K562 (cell line): ENCODE results near the gene ALS2CL. TPM values are rescaled to one million over a fixed set of nuclear protein-coding genes. Genes with fewer than 3 reads are reported as not detected.

Source experiments
- CBX2 ChIP-seq: fragments of 200-600 bp; sonication (generic); IDR thresholded peaks from one replicate; pipeline ENCODE4 v1.6.1; 2012; ENCODE audit warnings: mild to moderate bottlenecking, low read length, inconsistent platforms; ENCODE audit not compliant: insufficient read depth, poor library complexity, severe bottlenecking
- CREB5 ChIP-seq: fragments of 250-450 bp; sonication (Bioruptor Pico); IDR thresholded peaks from 2 replicates; pipeline ENCODE4 v1.5.0; 2020; ENCODE audit warnings: mild to moderate bottlenecking
- GTF3C2 ChIP-seq: IDR thresholded peaks from 3 replicates; pipeline ENCODE4 v1.6.1; 2011; ENCODE audit warnings: borderline replicate concordance, mild to moderate bottlenecking, moderate library complexity; ENCODE audit not compliant: insufficient read length; ENCODE audit errors: extremely low read depth
- HMGXB4 ChIP-seq: sonication (generic); formaldehyde crosslinking; IDR thresholded peaks from 2 replicates; pipeline ENCODE4 v1.8.1; 2023; ENCODE audit warnings: mild to moderate bottlenecking, missing genetic modification reagents
- NR3C1 ChIP-seq: sonication (generic); formaldehyde crosslinking; IDR thresholded peaks from 2 replicates; pipeline ENCODE4 v1.8.1; 2022; ENCODE audit warnings: missing genetic modification reagents
- PRPF4 ChIP-seq: fragments of 200-400 bp; formaldehyde crosslinking; IDR thresholded peaks from one replicate; pipeline ENCODE4 v1.6.1; 2017; ENCODE audit warnings: low read length, low read depth, mild to moderate bottlenecking; ENCODE audit not compliant: insufficient read depth, poor library complexity, severe bottlenecking
- ZFPM2 ChIP-seq: fragments of 250-450 bp; sonication (Bioruptor Pico); IDR thresholded peaks from 2 replicates; pipeline ENCODE4 v1.5.1; 2022; ENCODE audit warnings: mild to moderate bottlenecking
- ZNF707 ChIP-seq: fragments of 250-450 bp; sonication (Bioruptor Pico); conservative IDR thresholded peaks from 2 replicates; pipeline ENCODE4 v1.8.0; 2022; ENCODE audit warnings: inconsistent platforms, mild to moderate bottlenecking, moderate library complexity
- polyA plus RNA-seq, 8 experiments: library from polyadenylated mRNA; depleted of rRNA in 4 of 8; stranded (reverse) in 5 of 8; unstranded in 3 of 8; fragments of >200 nt; fragmentation: Nextera tagmentation in 2 of 8; fragmentation: Illumina TruSeq in 1 of 8; extraction: Ambion mirVana in 2 of 8; extraction: Trizol in 1 of 8; gene quantifications; 2 replicates each; pipeline versions ENCODE4 v1.2.1 to v1.2.3, GENCODE V29; 2011 to 2014; ENCODE audit warnings: inconsistent platforms in 1 of 8, missing spikeins in 1 of 8
- total RNA-seq, 7 experiments: library from RNA; depleted of rRNA in 6 of 7; stranded (reverse); fragments of >200 nt in 6 of 7; fragmentation: Illumina TruSeq in 2 of 7; extraction: Trizol in 2 of 7; gene quantifications; 2 replicates each; pipeline versions ENCODE4 v1.2.1 to v1.2.3, GENCODE V29; 2011 to 2021; ENCODE audit warnings: low replicate concordance in 1 of 7
- TF ChIP-seq, protein P1 (sequence below), 2 experiments: fragments of 450-650 bp; IDR thresholded peaks; 2 replicates each; pipeline ENCODE4 v1.6.1; 2016; ENCODE audit warnings: mild to moderate bottlenecking in 2 of 2, borderline replicate concordance in 1 of 2, low read depth in 1 of 2, moderate library complexity in 1 of 2

ALS2CL gene
- total and polyA plus RNA-seq, 9 of the 15 experiments (the other 6 are each of a cell fraction or from before 2014, with no cell fraction given), result 0.03 to 0.13 (median 0.05) TPM; not detected in 3

GRCh38 chr3:46717447-46718231, 24.2 kb upstream of the ALS2CL start, which contains the start of gene PRSS50 (continued):
- TF ChIP-seq GTF3C2, result no peak
- no peak for TF ChIP-seq PRPF4
- TF ChIP-seq, protein P1, sequence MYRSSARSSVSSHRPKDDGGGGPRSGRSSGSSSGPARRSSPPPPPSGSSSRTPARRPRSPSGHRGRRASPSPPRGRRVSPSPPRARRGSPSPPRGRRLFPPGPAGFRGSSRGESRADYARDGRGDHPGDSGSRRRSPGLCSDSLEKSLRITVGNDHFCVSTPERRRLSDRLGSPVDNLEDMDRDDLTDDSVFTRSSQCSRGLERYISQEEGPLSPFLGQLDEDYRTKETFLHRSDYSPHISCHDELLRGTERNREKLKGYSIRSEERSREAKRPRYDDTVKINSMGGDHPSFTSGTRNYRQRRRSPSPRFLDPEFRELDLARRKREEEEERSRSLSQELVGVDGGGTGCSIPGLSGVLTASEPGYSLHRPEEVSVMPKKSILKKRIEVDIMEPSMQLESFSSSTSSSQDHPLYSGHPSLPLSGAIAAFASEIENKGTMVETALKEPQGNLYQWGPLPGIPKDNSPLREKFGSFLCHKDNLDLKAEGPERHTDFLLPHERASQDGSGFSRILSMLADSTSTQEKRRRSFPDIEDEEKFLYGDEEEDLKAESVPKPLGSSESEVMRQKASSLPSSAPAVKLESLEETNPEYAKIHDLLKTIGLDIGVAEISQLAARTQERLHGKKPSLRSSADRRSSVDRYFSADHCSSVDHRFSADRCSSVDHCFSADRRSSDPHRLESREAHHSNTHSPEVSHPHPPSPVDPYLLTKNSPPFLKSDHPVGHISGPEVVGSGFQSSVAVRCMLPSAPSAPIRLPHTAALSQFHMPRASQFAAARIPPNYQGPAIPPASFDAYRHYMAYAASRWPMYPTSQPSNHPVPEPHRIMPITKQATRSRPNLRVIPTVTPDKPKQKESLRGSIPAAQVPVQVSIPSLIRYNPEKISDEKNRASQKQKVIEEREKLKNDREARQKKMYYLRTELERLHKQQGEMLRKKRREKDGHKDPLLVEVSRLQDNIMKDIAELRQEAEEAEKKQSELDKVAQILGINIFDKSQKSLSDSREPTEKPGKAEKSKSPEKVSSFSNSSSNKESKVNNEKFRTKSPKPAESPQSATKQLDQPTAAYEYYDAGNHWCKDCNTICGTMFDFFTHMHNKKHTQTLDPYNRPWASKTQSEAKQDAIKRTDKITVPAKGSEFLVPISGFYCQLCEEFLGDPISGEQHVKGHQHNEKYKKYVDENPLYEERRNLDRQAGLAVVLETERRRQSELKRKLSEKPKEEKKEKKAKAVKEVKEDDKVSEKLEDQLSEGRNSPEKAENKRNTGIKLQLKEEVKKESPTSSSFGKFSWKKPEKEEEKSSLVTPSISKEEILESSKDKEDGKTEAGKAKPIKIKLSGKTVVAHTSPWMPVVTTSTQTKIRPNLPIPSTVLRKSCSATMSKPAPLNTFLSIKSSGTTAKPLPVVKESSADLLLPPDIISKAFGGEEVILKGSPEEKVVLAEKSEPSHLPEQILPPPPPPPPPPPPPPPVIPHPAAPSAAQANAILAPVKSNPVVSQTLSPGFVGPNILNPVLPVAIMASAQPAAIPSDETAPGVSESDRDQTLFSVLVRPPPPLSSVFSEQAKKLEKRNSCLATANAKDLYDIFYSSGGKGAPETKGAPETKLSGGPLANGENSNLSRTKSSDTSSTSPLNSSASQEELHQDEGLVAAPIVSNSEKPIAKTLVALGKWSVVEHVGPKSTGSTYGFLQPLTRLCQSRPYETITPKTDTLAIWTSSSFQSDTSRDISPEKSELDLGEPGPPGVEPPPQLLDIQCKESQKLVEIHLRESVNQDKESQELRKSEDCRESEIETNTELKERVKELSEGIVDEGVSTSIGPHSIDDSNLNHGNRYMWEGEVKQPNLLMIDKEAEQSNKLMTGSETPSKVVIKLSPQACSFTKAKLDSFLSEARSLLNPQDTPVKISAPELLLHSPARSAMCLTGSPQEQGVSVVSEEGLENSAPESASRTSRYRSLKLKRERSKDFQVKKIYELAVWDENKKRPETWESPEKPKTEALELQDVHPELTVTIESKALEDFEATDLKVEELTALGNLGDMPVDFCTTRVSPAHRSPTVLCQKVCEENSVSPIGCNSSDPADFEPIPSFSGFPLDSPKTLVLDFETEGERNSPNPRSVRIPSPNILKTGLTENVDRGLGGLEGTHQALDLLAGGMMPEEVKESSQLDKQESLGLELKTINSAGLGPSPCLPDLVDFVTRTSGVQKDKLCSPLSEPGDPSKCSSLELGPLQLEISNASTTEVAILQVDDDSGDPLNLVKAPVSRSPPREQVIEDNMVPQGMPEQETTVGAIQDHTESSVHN (IDR thresholded peaks at IDR 0.05; ENCODE audit: borderline replicate concordance in 1 of 2, low read depth in 1 of 2), result no peak
- no peak for TF ChIP-seq NR3C1 (CRISPR knock-in tag)
- TF ChIP-seq ZNF707 (CRISPR knock-in tag), result no peak
- TF ChIP-seq CBX2, result no peak
- no peak for TF ChIP-seq CREB5 (CRISPR knock-in tag)
- no peak for TF ChIP-seq HMGXB4 (CRISPR knock-in tag)
- no peak for TF ChIP-seq ZFPM2
